ENCODE measurements around the gene RAVER2. TPM values are rescaled to one million over a fixed set of nuclear protein-coding genes. Genes with fewer than 3 reads are reported as not detected.
A peak's percentile ranks its signal among the peaks of the same experiment; 100 is the strongest.

The RAVER2 gene
- total and polyA plus RNA-seq, 2 of the 13 experiments (the other 11 are each of a cell fraction or from before 2014, with no cell fraction given): 11.4 to 15.4 TPM

DNA sequence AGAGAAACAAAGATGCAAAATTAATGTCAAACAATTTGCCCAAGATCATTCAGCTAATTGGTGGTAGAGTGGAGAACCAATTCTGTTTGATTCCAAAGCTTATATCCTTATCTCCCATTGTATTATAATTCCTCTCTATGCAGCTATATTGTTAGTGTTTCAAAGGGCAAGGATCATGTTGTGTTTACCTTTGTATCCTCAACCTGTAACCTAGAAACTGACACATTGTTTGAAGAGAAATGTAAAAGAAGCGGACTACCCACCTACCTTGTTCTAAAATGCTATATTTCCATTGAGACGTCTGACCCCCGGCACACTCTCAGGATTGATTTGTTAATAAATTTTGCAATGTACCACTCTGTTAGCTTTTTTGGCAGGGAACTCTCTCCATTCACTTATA, 9.3 kb downstream of the RAVER2 start:
- ChIA-PET POLR2A (interaction anchor here (0.7 kb wide), 1 partner anchor 8 kb away, joined by 3 read pairs; no protein-coding TSS in a partner anchor), CTCF (ENCODE audit: low intra/inter-chr PET ratio, low total read pairs) (no interaction called here)
- Histone ChIP-seq H3K27ac (ENCODE audit: extremely low read length, insufficient read depth, low read length) (peak overlapping the region; percentile 58), H4K20me1 (ENCODE audit: insufficient read depth, low read length) (no peaks in the 10 kb centered on the region), H3K9me3 (ENCODE audit: low read length) (no peaks in the 10 kb centered on the region), H3K9ac (ENCODE audit: insufficient read depth, low read depth, low read length) (no peak overlapping the region), H3K36me3 (replicated peaks in 1 of 2; ENCODE audit: control insufficient read depth in 1 of 2, insufficient read depth in 2 of 2, low read length in 2 of 2) (no peaks in the 10 kb centered on the region; a peak in 1 of 5 replicates), H3K27me3 (ENCODE audit: control insufficient read depth in 1 of 2, insufficient read depth in 2 of 2, low read length in 2 of 2) (no peaks in the 10 kb centered on the region), H3K4me3 (replicated peaks in 1 of 3; ENCODE audit: insufficient read depth in 1 of 3, low read depth in 2 of 3, low read length in 3 of 3) (no peak overlapping the region; a peak in 1 of 6 replicates), H2AFZ (ENCODE audit: low read length) (no peak overlapping the region), H3K4me2 (ENCODE audit: low read depth, low read length) (peak overlapping the region; percentile 13; the same call in 1 of the 2 replicates), H3K79me2 (ENCODE audit: insufficient read depth, low read length) (peaks cover 15% of the 10 kb centered on the region), H3K4me1 (ENCODE audit: insufficient read depth, low read length) (peaks cover 21% of the 10 kb centered on the region)
- DNase-seq (ENCODE audit: low spot score) (peak; percentile 59), ATAC-seq (peak; percentile 82), FAIRE-seq (peak; percentile 44)
- BruUV-seq (replicated peaks): no TSS peak
- 71% methylated on average over 3 of the region's 3 CpGs for WGBS (ENCODE audit: low lambda C conversion rate)
- intact Hi-C loops (cut with micrococcal nuclease; ENCODE audit: unreplicated experiment): no loop called here
- in situ Hi-C loops (cut with HindIII; ENCODE audit: extremely low pct_ligation_motif_present, low pct_unique_long_range_greater_than_20kb): no loop called here
- TF ChIP-seq HNF4G (IDR thresholded peaks at IDR 0.05; ENCODE audit: borderline replicate concordance, low read depth, low read length) (0 out of 2 replicates have a peak, but pooled peaks have one; percentile 12), HNF4G (CRISPR knock-in tag; IDR thresholded peaks at IDR 0.05; ENCODE audit: borderline replicate concordance, low read depth) (no peak), SOX13 (IDR thresholded peaks at IDR 0.05) (no peak), SOX13 (CRISPR knock-in tag; conservative IDR thresholded peaks at IDR 0.05 in 1 of 2, IDR thresholded peaks at IDR 0.05 in 1 of 2) (peak in 1 of 2 experiments; percentile 86; a peak in 2 of 4 replicates), U2AF1 (optimal IDR thresholded peaks at IDR 0.05; ENCODE audit: low read depth, low read length) (no peak), IKZF4 (CRISPR knock-in tag; IDR thresholded peaks at IDR 0.05; ENCODE audit: borderline replicate concordance, low read depth, not compliant biosample characterization) (no peak), SP4 (CRISPR knock-in tag; IDR thresholded peaks at IDR 0.05) (no peak), NCOR1 (IDR thresholded peaks at IDR 0.05; ENCODE audit: borderline replicate concordance, low read length) (0 out of 2 replicates have a peak, but pooled peaks have one; percentile 56), FOXP1 (IDR thresholded peaks at IDR 0.05) (no peak), FOXP1 (CRISPR knock-in tag; IDR thresholded peaks at IDR 0.05) (peak; percentile 45), FOXK2 (IDR thresholded peaks at IDR 0.05) (no peak), CAMTA2 (CRISPR knock-in tag; IDR thresholded peaks at IDR 0.05; ENCODE audit: borderline replicate concordance) (no peak), SKI (IDR thresholded peaks at IDR 0.05; ENCODE audit: partially characterized antibody) (peak; percentile 66), CREB1 (IDR thresholded peaks at IDR 0.05) (no peak), CREB1 (CRISPR knock-in tag; IDR thresholded peaks at IDR 0.05) (0 out of 2 replicates have a peak, but pooled peaks have one; percentile 22), HIVEP1 (CRISPR knock-in tag; IDR thresholded peaks at IDR 0.05) (no peak), PPARG (CRISPR knock-in tag; conservative IDR thresholded peaks at IDR 0.05) (peak; percentile 87), RXRB (CRISPR knock-in tag; IDR thresholded peaks at IDR 0.05; ENCODE audit: borderline replicate concordance) (0 out of 2 replicates have a peak, but pooled peaks have one; percentile 28), ZFP36L1 (CRISPR knock-in tag; IDR thresholded peaks at IDR 0.05) (no peak), HNF4A (CRISPR knock-in tag; IDR thresholded peaks at IDR 0.05) (peak; percentile 36; the same call in 1 of the 2 replicates)
- TF ChIP-seq, protein P1, sequence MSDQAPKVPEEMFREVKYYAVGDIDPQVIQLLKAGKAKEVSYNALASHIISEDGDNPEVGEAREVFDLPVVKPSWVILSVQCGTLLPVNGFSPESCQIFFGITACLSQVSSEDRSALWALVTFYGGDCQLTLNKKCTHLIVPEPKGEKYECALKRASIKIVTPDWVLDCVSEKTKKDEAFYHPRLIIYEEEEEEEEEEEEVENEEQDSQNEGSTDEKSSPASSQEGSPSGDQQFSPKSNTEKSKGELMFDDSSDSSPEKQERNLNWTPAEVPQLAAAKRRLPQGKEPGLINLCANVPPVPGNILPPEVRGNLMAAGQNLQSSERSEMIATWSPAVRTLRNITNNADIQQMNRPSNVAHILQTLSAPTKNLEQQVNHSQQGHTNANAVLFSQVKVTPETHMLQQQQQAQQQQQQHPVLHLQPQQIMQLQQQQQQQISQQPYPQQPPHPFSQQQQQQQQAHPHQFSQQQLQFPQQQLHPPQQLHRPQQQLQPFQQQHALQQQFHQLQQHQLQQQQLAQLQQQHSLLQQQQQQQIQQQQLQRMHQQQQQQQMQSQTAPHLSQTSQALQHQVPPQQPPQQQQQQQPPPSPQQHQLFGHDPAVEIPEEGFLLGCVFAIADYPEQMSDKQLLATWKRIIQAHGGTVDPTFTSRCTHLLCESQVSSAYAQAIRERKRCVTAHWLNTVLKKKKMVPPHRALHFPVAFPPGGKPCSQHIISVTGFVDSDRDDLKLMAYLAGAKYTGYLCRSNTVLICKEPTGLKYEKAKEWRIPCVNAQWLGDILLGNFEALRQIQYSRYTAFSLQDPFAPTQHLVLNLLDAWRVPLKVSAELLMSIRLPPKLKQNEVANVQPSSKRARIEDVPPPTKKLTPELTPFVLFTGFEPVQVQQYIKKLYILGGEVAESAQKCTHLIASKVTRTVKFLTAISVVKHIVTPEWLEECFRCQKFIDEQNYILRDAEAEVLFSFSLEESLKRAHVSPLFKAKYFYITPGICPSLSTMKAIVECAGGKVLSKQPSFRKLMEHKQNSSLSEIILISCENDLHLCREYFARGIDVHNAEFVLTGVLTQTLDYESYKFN (CRISPR knock-in tag; conservative IDR thresholded peaks at IDR 0.05): peak; percentile 32; the same call in 1 of the 2 replicates
- TF ChIP-seq, protein P2, sequence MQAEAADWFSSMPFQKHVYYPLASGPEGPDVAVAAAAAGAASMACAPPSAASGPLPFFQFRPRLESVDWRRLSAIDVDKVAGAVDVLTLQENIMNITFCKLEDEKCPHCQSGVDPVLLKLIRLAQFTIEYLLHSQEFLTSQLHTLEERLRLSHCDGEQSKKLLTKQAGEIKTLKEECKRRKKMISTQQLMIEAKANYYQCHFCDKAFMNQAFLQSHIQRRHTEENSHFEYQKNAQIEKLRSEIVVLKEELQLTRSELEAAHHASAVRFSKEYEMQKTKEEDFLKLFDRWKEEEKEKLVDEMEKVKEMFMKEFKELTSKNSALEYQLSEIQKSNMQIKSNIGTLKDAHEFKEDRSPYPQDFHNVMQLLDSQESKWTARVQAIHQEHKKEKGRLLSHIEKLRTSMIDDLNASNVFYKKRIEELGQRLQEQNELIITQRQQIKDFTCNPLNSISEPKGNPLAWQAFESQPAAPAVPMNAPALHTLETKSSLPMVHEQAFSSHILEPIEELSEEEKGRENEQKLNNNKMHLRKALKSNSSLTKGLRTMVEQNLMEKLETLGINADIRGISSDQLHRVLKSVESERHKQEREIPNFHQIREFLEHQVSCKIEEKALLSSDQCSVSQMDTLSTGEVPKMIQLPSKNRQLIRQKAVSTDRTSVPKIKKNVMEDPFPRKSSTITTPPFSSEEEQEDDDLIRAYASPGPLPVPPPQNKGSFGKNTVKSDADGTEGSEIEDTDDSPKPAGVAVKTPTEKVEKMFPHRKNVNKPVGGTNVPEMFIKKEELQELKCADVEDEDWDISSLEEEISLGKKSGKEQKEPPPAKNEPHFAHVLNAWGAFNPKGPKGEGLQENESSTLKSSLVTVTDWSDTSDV (CRISPR knock-in tag; IDR thresholded peaks at IDR 0.05): no peak
